NCI-H2171 (cell line): Measurements from ENCODE around the gene EPO.

ENCODE experiments used
- DNase-seq: peaks from one replicate; lab custom pipeline; 2025; lab: John Stamatoyannopoulos, UW

The EPO gene

DNA sequence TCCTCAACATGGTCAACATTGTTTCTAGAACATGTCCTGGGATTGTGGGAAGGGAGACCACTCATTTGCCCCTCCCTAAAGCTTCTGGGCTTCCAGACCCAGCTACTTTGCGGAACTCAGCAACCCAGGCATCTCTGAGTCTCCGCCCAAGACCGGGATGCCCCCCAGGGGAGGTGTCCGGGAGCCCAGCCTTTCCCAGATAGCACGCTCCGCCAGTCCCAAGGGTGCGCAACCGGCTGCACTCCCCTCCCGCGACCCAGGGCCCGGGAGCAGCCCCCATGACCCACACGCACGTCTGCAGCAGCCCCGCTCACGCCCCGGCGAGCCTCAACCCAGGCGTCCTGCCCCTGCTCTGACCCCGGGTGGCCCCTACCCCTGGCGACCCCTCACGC, at the start of gene EPO:
EPO (plus strand) TSS at position 190 of the 392 bp plus-strand sequence. CDS start 513 bp downstream, outside the sequence.
- DNase-seq: no peak

DNA sequence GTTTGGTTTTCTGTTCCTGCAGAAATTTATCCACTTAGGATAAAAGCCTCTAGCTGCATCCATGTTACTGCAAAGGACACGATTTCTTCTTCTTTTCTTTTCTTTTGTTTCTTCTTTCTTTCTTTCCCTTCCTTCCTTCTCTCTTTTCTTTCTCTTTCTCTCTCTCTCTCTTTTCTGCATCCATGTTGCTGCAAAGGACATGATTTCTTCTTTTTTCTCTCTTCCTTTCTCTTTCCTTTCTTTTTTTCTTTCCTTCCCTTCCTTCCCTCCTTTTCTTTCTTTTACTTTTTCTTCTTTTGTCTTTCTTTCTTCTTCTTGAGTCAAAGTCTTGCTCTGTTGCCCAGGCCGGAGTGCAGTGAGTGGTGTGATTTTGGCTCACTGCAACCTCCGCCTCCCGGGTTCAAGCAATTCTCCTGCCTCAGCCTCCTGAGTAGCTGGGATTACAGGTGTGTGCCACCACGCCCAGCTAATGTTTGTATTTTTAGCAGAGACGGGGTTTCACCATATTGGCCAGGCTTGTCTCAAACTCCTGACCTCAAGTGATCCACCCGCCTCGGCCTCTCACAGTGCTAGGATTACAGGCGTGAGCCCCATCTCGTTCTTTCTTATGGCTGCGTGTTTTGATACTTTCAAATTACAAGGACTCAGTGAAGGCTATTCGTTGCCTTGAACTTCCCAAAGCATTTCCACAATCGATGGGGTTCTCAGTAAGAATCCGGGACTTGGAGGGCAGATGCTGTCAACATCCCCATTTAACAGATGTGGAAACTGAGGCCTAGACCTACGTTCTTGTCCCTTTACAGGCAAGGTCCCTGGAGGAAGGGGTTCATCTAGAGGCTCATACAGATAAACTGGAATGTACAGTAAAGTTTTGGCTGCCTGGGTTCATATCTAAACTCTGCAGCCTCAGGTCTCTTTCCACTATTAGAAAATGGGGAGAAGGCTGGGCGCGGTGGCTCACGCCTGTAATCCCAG, 48.6 kb upstream of the EPO start:
- DNase-seq: no peak

DNA sequence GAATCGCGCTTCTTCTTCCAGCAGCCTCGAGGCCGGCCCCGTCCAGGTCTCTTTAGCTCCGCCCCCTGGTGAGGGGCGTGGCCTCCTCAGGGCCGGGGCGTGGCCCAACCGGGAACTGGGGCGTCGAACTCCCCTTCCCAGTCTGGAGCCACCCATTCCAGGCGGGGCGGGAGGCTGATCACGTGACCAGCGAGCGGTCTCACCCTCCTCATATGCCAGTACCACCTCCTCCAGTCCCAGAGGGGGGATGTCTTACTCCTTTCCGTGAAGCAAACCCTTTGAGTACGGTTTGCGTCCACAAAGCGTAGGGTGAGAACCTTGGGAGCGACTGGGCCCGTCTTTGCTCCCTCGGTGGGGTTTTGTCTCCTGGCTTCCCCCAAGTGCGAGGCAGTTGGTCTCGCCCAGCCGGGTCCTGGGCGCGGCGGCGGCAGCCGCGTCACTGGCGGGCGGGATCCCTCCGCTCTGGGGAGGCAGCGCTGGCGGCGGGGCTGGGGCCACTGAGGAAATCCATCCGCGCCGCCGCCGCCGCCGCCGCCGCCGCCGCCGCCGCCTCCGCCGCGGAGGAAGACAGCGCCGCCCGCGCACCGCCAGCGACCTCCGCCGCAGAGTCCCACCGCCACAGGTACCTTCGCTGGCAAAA, 46.8 kb upstream of the EPO start, which contains the start of gene GNB2:
GNB2 (plus strand) TSS at position 439 of the 640 bp plus-strand sequence. CDS start 2,526 bp downstream, outside the sequence.
- DNase-seq: peak; percentile 99

DNA sequence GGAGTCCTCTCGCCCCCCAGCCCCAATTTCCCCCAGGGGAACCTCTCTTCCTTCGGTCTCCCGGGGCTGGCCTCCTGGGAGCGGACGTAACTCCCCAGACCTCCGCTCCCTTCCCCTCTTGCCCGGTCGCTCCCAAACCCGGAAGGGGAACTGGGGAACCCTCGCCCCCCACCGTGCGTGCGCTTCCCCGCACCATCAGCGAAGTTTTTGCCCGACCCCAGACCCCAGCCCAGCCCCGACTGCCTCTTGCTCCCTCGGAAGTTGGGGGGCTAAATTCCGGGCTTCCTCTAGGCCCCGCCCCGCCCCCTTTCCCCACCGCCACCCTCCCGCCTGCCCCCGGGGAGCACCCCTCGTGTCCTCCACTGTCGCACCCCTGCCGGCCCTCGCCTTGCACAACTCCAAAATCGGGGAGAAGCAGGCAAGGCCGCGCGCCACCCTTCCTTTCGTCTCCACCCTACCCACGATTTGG, 46.3 kb upstream of the EPO start:
- DNase-seq: no peak

DNA sequence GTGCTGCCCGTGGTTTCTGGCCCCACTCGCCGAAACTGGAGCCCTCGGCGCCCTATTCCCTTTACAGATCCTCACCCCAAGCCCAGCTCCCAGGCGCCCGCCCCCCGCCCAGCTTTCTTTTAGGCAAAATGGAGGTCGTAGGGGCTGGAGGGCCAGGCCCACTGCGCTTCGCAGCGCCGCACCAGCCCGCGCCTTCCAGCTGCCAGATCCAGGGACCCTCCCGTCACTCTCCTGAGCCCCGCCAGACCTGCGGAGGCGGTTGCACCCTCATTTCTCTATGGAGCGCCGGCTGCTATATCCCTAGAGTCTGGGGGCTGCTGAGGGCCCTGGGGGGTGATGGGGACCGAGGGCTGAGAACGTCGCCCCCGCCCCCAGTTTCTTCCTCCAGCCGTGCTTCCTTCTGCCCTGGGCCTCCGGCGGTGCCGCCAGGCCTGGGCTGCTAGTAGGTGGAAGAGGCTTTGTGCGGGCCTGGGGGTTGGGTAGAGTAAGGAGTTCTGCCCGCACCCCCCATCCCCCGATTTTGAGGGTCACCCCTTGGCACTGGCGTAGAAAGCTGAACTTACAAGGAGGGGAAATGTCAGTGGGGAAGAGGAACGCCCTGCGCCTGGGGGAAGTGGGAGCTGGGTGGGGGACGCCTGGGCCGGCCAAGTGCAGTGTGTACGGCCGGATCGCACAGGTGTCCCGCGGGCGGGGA, 45.7 kb upstream of the EPO start:
- DNase-seq: peak; percentile 8

DNA sequence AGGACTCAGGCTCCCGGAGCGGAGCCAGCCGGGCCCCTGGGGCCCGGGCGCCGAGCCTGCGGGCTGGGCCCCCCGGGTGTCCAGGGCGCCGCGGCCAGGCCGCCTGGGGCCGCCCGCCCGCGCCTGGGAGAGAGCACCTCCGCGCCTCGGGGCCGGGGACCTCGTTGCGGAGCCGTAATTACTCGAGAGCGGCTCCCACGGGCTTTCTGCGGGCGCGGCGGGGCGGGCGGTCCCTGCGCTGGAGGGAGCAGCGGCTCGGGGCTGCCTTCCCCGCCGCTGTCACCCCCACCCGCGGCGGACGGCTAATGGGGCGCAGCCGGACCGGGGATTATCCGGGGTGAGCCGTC, 45.2 kb upstream of the EPO start:
- DNase-seq: peak; percentile 23

DNA sequence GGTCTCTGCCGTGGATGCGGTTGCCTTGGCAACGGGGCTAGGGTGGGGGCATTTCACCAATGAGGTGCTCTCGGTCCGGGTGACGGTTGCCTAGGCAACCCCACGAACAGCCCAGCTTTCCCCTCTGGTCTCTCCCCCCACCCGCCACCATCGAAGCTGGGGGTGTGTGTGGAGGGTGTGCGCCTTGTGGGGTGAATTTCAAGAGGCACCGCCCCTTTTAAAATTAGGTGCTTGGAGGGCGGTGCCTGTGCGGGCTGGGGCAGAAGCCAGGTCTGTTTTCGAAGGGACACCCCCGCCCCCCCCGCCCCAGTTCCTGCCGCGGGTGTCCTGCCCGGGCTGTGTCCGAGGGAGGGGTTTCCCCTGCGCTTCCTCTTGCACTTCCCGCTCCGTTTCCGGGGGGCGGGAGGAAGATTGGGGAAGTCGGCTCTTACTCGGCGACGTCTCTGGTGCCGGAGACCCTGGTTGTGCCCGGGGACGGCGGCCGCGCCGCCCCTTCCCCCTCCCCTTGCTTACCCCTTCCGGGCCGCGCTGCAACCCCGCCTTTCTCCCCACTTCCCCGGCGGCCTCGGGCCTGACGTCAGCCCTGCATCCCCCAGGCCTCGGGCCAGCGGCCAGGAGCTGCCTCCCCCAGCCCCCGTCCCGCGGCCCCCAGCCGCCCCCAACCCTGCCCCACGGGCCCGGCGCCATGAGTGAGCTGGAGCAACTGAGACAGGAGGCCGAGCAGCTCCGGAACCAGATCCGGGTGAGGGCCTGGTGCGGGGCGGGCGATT, 44.5 kb upstream of the EPO start:
- no peak for DNase-seq

DNA sequence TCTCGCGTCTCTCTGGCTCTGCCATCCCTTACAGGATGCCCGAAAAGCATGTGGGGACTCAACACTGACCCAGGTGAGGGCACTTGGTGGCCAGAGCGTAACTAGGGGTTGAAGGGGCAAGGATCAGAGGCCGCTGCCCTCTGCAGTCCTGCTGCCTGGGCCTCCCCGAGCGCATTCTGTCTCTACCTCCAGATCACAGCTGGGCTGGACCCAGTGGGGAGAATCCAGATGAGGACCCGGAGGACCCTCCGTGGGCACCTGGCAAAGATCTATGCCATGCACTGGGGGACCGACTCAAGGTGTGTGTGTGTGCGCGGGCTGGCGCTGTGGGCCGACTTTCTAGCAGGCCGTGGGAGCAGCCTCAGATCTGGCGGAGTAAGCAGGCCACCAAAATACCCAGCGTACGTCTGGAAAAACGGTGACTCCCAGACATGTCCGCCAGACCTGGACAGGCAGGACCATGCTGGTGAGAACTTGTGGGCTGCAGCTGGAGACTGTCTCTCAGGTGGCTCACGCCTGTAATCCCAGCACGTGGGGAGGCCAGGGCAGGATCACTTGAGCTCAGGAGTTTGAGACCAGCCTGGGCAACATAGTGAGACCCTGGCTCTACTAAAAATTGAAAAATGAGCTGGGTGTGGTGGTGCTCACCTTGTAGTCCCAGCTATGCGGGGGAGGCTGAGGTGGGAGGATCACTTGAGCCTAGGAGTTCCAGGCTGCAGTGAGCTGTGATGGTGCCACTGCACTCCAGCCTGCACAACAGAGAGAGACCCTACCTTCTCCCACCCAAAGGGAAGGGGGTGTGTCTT, 43.6 kb upstream of the EPO start:
- DNase-seq: no peak

DNA sequence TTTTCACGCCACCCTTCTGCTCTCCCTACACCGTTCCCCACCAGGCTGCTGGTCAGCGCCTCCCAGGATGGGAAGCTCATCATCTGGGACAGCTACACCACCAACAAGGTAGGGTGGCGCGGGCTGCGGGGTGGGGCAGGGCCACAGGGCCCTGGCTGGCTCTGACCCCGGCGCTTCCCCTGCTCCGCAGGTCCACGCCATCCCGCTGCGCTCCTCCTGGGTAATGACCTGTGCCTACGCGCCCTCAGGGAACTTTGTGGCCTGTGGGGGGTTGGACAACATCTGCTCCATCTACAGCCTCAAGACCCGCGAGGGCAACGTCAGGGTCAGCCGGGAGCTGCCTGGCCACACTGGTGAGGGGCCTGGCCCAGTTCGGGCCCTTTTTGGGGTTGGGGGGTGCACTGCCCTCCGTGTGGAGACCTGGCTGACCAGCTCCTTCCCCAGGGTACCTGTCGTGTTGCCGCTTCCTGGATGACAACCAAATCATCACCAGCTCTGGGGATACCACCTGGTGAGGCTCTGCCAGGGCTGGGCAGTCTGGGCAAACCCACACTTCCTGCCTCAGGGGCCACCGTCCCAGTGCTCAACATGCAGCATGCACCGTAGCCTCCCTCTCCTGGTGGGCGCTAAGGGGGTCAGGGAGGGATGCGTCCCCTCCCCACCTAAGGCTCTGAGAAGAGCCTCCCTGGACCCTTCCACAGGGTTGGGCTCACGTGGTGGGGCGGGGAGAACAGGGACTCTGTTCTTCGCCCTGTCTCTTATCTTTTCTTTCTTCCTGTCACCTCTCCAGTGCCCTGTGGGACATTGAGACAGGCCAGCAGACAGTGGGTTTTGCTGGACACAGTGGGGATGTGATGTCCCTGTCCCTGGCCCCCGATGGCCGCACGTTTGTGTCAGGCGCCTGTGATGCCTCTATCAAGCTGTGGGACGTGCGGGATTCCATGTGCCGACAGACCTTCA, 42.7 kb upstream of the EPO start:
- no peak for DNase-seq

DNA sequence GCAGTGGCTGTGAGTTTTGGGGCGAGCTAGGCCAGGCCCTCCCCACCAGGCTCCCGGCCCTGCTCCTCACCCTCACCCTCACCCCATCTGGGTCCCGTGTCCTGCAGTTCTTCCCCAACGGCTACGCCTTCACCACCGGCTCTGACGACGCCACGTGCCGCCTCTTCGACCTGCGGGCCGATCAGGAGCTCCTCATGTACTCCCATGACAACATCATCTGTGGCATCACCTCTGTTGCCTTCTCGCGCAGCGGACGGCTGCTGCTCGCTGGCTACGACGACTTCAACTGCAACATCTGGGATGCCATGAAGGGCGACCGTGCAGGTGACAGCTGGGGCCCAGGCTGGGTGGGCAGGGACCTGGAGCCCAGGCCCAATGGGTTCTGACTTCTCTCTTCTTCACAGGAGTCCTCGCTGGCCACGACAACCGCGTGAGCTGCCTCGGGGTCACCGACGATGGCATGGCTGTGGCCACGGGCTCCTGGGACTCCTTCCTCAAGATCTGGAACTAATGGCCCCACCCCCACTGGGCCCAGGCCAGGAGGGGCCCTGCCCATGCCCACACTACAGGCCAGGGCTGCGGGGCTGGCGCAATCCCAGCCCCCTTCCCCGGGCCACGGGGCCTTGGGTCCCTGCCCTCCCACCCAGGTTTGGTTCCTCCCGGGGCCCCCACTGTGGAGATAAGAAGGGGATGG, 41.8 kb upstream of the EPO start:
- no peak for DNase-seq

DNA sequence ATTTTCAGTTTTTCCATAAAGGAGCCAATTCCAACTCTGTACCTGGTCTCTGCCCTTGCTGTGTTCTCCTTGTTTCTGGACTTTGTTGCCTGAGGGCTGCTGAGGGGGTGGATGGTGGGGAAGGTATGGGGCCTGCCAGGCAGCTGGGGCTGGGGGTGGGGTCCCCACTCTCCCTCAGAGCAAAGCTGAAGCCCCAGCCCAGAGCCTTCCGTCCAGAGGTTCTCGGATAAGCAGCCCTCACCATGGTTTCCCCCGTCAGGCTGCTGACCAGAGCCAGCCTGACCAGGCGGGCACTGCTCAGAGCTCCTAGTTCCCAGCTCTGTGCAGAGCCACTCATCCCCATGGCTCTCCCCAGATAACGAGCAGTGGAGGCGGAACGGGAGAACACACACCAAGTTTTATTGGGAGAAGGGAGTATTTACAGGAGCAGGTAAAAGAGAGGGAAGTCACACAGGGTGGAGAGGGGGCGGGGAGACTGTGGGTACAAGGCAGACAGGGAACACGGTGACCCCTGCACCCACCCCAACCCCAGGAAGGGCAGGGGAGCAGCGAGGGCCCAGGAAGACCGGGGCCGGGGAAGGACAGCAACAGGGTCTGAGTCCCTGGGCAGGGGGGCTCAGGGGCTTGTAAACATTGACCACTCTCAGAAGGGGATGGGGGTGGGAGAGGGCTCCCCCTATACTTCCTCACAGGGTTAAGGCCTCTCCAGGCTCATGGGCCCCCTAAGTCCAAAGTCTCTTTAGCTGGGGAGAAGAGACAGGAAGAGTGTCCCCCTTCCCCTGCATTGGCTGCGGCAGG, 40.9 kb upstream of the EPO start:
- DNase-seq: no peak

DNA sequence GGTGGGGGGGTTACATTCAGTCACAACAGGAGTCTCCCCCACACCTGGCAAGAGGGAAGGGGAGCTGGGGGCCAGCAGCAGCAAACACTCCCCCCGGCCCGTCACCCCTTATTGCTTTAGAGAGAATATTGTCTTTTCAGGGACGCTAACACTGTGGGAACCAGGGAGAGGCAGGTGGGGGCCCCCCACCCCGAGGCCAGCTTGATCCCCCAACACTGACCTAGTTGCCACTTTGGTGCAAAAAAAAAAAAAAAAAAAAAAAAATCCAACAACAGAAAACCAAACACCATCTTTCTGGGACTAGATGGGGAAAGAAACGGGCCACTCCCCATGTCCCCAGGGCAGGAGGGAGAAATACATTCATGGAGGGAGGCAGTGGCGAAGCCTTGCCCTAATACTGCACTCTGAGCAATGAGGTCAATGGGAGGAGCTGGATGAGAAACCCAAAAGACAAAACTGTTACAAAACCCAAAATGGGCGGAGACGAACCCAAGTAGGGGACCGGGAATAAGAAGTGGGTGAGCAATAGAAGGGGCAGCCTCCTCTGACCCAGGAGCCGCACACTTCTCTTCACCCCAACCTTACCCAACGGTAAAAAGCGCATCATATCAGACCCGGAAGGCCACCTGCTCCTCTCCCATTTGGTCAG, 40.2 kb upstream of the EPO start:
- DNase-seq: no peak

DNA sequence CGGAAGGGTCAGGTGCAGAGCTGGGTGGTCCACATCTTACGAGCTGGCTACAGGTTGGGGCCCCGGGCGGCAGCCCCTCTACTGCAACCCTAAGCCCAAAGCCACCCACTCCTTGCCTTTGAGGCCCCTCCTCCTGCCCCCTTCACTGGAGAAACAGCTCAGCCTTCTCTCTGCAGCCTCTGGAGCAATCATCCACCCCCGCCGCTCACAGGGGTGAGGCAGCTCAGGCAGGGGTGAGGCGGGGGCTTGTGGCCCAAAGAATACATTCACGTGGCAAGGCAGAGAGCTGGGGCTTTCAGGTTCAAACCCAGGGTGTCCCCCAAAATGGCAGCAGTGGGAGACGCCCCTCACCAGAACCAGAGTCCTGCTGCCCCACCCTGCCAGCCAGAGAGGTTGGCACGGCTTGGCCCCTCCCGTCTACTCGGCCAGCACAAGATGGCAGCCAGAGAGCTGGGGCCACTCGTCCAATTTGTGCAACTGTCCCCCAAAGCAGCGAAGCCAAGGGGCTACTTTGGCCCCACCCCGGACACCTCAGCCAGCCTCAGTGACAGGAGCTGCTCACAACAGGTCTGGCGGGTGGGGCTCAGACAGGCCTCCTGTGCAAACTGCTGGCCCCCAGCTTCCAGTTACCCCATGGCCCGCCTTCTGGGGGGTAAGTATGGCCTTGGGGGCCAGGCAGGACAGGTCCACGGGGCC, 39.5 kb upstream of the EPO start:
- no peak for DNase-seq

DNA sequence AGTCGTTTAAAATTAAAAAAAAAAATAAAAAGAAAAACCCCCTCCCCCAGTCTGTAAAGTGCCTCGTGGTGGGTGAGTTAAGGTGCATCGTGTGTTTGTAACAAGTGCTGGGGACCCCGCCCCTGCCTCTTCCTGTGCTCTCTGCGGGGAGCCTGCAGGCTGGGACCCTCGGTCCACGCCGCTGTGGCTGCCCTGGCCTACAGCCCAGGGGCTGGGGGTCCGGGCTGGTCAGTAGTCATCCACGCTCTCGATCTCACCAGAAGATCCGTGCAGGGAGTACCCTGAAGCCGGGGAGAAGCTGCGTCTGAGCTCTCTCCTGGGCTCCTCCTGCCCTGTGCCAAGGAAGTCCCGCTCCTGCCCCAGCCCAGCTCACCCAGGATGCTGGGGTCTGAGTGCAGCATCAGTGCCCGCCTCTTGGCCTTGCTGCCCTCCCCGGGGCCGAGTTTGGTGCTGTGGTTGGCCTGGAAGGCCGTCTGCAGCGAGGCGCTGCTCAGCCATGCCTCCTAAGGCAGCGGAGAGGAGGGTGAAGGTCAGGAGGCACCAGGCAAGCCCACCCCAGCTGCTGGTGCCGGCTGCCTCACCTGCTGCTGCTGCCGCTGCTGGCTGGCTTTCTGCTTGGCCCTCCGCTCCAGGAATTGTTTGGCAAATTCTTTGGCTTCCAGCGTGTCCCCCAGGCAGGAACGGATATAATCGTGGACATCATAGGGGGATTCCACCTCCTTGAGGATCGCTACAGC, 38.6 kb upstream of the EPO start:
- no peak for DNase-seq

DNA sequence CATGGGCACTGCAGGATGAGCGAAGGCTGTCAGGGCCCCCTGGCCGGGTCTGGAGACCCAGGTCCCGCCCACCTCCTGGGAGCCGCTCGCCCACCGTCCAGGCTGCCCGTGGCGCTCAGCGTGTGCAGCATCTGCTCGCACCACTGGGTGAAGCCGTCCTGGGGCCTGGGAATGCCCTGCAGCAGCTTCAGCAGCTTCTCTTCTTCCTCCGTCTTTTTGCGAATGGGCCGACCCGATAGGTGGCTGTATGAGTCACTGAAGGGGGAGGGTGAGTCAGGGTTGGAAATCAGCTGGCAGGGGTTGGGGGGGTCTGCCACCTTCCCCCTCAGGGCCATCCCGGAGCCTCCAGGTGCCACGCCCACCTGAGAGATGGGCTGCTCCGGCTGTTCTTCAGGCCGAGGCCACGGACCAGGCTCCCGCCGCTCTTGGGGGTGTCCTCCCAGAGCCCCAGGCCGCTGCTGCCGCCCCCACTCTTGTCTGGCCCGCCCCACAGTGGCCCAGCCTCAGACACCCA, 38.0 kb upstream of the EPO start:
- no peak for DNase-seq

DNA sequence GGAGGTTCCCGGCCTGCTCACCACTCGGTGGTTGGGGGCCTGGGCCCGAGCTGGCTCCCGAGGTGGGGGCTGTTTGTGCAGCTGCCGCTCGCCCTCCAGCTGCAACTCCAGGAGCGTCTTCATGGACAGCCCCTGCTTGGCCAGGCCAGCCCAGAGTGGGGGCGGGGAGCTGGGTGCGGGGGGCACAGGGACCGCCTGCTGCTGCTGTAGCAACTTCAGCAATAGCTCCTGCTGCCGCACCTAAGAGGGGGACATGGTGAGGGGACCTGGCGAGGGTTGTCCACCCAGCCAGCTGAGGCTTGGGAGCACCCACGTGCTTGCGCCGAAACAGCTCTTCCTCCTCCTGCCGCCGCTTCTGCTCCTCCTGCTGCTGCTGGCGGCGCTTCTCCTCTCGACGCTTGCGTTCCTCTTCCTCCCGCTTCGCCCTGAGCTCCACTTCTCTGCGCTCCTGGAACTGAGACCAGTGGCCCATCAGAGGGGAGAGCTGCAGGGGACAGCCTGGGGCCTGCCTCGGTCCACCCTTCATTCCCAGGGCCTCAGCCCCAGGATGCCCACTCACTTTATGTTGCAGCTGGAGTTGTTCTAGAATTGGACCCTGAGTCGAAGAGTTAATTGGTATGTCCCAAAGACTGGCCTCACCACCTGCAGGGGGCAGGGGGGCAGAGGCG, 37.1 kb upstream of the EPO start:
- no peak for DNase-seq
